Measurements from ENCODE around the gene CACNA1C. TPM values are rescaled to one million over a fixed set of nuclear protein-coding genes. Genes with fewer than 3 reads are reported as not detected.
A peak's percentile ranks its signal among the peaks of the same experiment; 100 is the strongest.

Gene CACNA1C
- total and polyA plus RNA-seq, 2 of the 4 experiments (the other 2 are of a cell fraction): 1.6 to 2.6 TPM

- TF ChIP-seq CEBPB (IDR thresholded peaks at IDR 0.05; ENCODE audit: low read depth, low read length): no peak
Measured at GRCh38 chr12:2290516-2291065, 237.8 kb downstream of the CACNA1C start (continued).

GRCh38 chr12:2291182-2291832, 238.5 kb downstream of the CACNA1C start:
- ATAC-seq (ENCODE audit: low read depth) (no peak), DNase-seq (no peak)
- no peak overlapping the region for H3K27ac ChIP-seq (ENCODE audit: insufficient read depth, low read length)
- no peak overlapping the region for H3K23ac ChIP-seq (ENCODE audit: low read depth, low read length)
- H3K27me3 ChIP-seq (ENCODE audit: control insufficient read depth, insufficient read depth, low read length): no peaks in the 10 kb centered on the region
- no peak overlapping the region for H3K56ac ChIP-seq (ENCODE audit: extremely low read depth, insufficient read depth, low read length)
- H3K4ac ChIP-seq (ENCODE audit: low read depth, low read length): no peak overlapping the region
- H3K9me3 ChIP-seq (ENCODE audit: control insufficient read depth, insufficient read depth, low read length): no peaks in the 10 kb centered on the region
- H2AK9ac ChIP-seq (replicated peaks; ENCODE audit: low read depth, low read length, poor library complexity): no peak overlapping the region
- no peak overlapping the region; the same call in 1 of the 2 replicates for H4K91ac ChIP-seq (ENCODE audit: insufficient read depth, low read depth, low read length)
- no peak for TF ChIP-seq CHD1 (IDR thresholded peaks at IDR 0.05; ENCODE audit: low read depth, low read length)
- TF ChIP-seq CEBPB (IDR thresholded peaks at IDR 0.05; ENCODE audit: low read depth, low read length): no peak
- no peak for TF ChIP-seq BHLHE40 (IDR thresholded peaks at IDR 0.05; ENCODE audit: low read depth, low read length)
- TF ChIP-seq CTCF (conservative IDR thresholded peaks at IDR 0.05; ENCODE audit: low read depth, low read length): peak; percentile 45
- no peak for TF ChIP-seq RCOR1 (IDR thresholded peaks at IDR 0.05; ENCODE audit: insufficient replicate concordance, low read length)
- peak; percentile 44; the same call in 1 of the 2 replicates for TF ChIP-seq SMC3 (IDR thresholded peaks at IDR 0.05; ENCODE audit: low read depth, low read length)
- peak; percentile 46 for TF ChIP-seq RAD21 (IDR thresholded peaks at IDR 0.05; ENCODE audit: low read length)
- H3K14ac ChIP-seq (replicated peaks; ENCODE audit: low read depth, low read length): no peak overlapping the region
- peaks cover 28% of the 10 kb centered on the region for H3K9me1 ChIP-seq (ENCODE audit: insufficient read depth, low read length)
- BruUV-seq (replicated peaks): no TSS peak
- ChIA-PET CTCF (interaction anchor here (1.1 to 1.9 kb wide), 2 partner anchors 39 to 104 kb away, joined by 4 read pairs; no protein-coding TSS in a partner anchor), POLR2A (ENCODE audit: unreplicated experiment) (no interaction called here)
- 0 out of 2 replicates have a peak overlapping the region, but pooled peaks have one; percentile 9 for H2BK20ac ChIP-seq (ENCODE audit: low read depth, low read length)
- no peak overlapping the region for H3K18ac ChIP-seq (ENCODE audit: low read depth, low read length)
- 77% methylated on average over 7 of the region's 15 CpGs; no CpG with 5 or more reads in 1 of the 2 experiments for WGBS, 2 experiments (ENCODE audit: extremely low coverage in 2 of 2, insufficient read length in 1 of 2)
- no peak overlapping the region for H2AFZ ChIP-seq (replicated peaks; ENCODE audit: low read length, poor library complexity)
- no peak overlapping the region for H3K4me2 ChIP-seq (ENCODE audit: low read depth, low read length)
- intact Hi-C loops (cut with micrococcal nuclease) (loop anchor here (1.0 kb wide), 1 partner anchor 42 kb away; no protein-coding TSS in a partner anchor), in situ Hi-C loops (cut with MboI; ENCODE audit: low sequenced_read_pairs) (loop anchor here (25.0 kb wide), 2 partner anchors 479 to 629 kb away; partner anchors contain the start of gene LRTM2), dilution Hi-C loops (cut with HindIII; ENCODE audit: low sequenced_read_pairs, unreplicated experiment) (no loop called here)
- H2BK5ac ChIP-seq (ENCODE audit: low read depth, low read length, poor library complexity, severe bottlenecking): no peak overlapping the region
- no peaks in the 10 kb centered on the region for H3K36me3 ChIP-seq (ENCODE audit: control insufficient read depth, insufficient read depth, low read length)
- no peak overlapping the region for H2BK15ac ChIP-seq (ENCODE audit: low read depth, low read length)
- peak overlapping the region; percentile 23; the same call in 1 of the 2 replicates for H2AK5ac ChIP-seq (ENCODE audit: low read depth, low read length)
- H3K4me1 ChIP-seq (ENCODE audit: control insufficient read depth, insufficient read depth, low read length): peaks cover 38% of the 10 kb centered on the region
- peaks cover 0 to 19% of the 10 kb centered on the region in 2 experiments; a peak in 1 of 4 replicates for H3K79me1 ChIP-seq (ENCODE audit: low read depth in 1 of 2, low read length in 2 of 2)
- H3K9ac ChIP-seq (ENCODE audit: low read depth, low read length): no peak overlapping the region
- H2BK120ac ChIP-seq (ENCODE audit: low read depth, low read length): no peak overlapping the region
- no peak overlapping the region for H4K5ac ChIP-seq (ENCODE audit: low read depth, low read length)
- no peaks in the 10 kb centered on the region for H4K20me1 ChIP-seq (ENCODE audit: insufficient read depth, low read length)
- no peak overlapping the region for H3K4me3 ChIP-seq (ENCODE audit: insufficient read depth, low read depth, low read length)
- H4K8ac ChIP-seq (ENCODE audit: low read depth in 2 of 2, low read length in 2 of 2): no peak overlapping the region

Data from IMR-90 (cell line).